ENCODE data around the gene SMCR8. TPM values are rescaled to one million over a fixed set of nuclear protein-coding genes. Genes with fewer than 3 reads are reported as not detected.
A peak's percentile ranks its signal among the peaks of the same experiment; 100 is the strongest.

Gene SMCR8
- total and polyA plus RNA-seq, 9 of the 15 experiments (the other 6 are each of a cell fraction or from before 2014, with no cell fraction given), result 0.25 to 8.8 (median 4.9) TPM

- H3K36me3 ChIP-seq (ENCODE audit: control insufficient read depth, insufficient read depth, low read length), result peaks cover 59% of the 10 kb centered on the region; the same call in 2 of the 3 replicates
- DNase-seq (ENCODE audit: extremely low read depth in 1 of 4, low spot score in 3 of 4), result no peak
These were observed 12.5 kb downstream of the SMCR8 start for GRCh38 chr17:18327556-18327955.

More at GRCh38 chr17:18327556-18327955, 12.5 kb downstream of the SMCR8 start:
- intact Hi-C loops (cut with micrococcal nuclease) (loop anchor here (10.0 kb wide), 1 partner anchor 183 kb away; no protein-coding TSS in a partner anchor), in situ Hi-C loops (cut with MboI) (no loop called here)
- H3K9me3 ChIP-seq (replicated peaks; ENCODE audit: control insufficient read depth, insufficient read depth, low read depth, low read length), result no peaks in the 10 kb centered on the region
- no peaks in the 10 kb centered on the region for H3K79me2 ChIP-seq (ENCODE audit: control insufficient read depth, insufficient read depth, low read length)
- H2AFZ ChIP-seq (ENCODE audit: low read depth, low read length), result no peak overlapping the region
- H3K4me2 ChIP-seq (ENCODE audit: insufficient read depth, low read length), result no peak overlapping the region
- H3K4me3 ChIP-seq, result no peak overlapping the region
- CTCF ChIA-PET (ENCODE audit: low intra/inter-chr PET ratio), result no interaction called here
- H3K27me3 ChIP-seq (ENCODE audit: control insufficient read depth in 2 of 2, insufficient read depth in 2 of 2, low read length in 2 of 2), result no peaks in the 10 kb centered on the region
- no peak overlapping the region for H3K27ac ChIP-seq (ENCODE audit: extremely low read depth, low read depth, low read length)
- TF ChIP-seq CBFB (CRISPR knock-in tag; IDR thresholded peaks at IDR 0.05), result no peak
- TF ChIP-seq PCBP2 (IDR thresholded peaks at IDR 0.05; ENCODE audit: low read depth, low read length, poor library complexity, severe bottlenecking), result no peak
- no peak for TF ChIP-seq ZNF212 (CRISPR knock-in tag; IDR thresholded peaks at IDR 0.05)
- TF ChIP-seq ZBTB26 (CRISPR knock-in tag; IDR thresholded peaks at IDR 0.05), result no peak
- TF ChIP-seq THAP12 (CRISPR knock-in tag; IDR thresholded peaks at IDR 0.05), result no peak
- no peak for TF ChIP-seq CREB3L1 (IDR thresholded peaks at IDR 0.05; ENCODE audit: borderline replicate concordance, low read depth)
- TF ChIP-seq ZNF644 (tag; IDR thresholded peaks at IDR 0.05; ENCODE audit: low read depth), result no peak
- TF ChIP-seq TAF1 (IDR thresholded peaks at IDR 0.05; ENCODE audit: control insufficient read depth, extremely low read depth, insufficient read depth, low read length, severe bottlenecking), result no peak
- ATAC-seq (no peak), FAIRE-seq (no peak)
- no peaks in the 10 kb centered on the region for H3K9me1 ChIP-seq (ENCODE audit: control insufficient read depth, insufficient read depth, low read length)
- no TSS peak for BruUV-seq (replicated peaks)
- 92% methylated on average over 10 of the region's 10 CpGs for WGBS (ENCODE audit: insufficient coverage, low coverage, missing lambda C conversion rate)
- H4K20me1 ChIP-seq (replicated peaks; ENCODE audit: control insufficient read depth, insufficient read depth, low read length), result no peaks in the 10 kb centered on the region
- peak overlapping the region in 1 of 2 experiments; percentile 26; a peak in 1 of 4 replicates for H3K9ac ChIP-seq (ENCODE audit: insufficient read depth in 1 of 2, low read depth in 2 of 2, low read length in 2 of 2)
- POLR2A ChIA-PET, result interaction anchor here (1.8 to 2.0 kb wide), 2 partner anchors 8 to 10 kb away, joined by 4 to 7 read pairs; no protein-coding TSS in a partner anchor
- H3K4me1 ChIP-seq (replicated peaks in 1 of 2; ENCODE audit: control insufficient read depth in 2 of 2, insufficient read depth in 2 of 2, low read length in 2 of 2), result peaks cover 0 to 3% of the 10 kb centered on the region in 2 experiments; a peak in 2 of 5 replicates

Measured in K562 (cell line).